IPS DF 6.9 (cell line): ENCODE measurements around the gene SORCS2.

Source experiments
- DNase-seq: peaks from one replicate; pipeline ENCODE4 v3.0.0-alpha.2; 2013; ENCODE audit warnings: low read depth, low spot score
- H3K27ac ChIP-seq: one replicate; pipeline ENCODE4 v1.5.1; 2013; ENCODE audit warnings: low read length, control low read depth
- H3K27me3 ChIP-seq: 2 replicates; pipeline ENCODE4 v1.6.1; 2013; ENCODE audit warnings: mild to moderate bottlenecking, low read length; ENCODE audit not compliant: control insufficient read depth, insufficient read depth
- H3K36me3 ChIP-seq: 2 replicates; pipeline ENCODE4 v1.6.1; 2013; ENCODE audit warnings: low read length; ENCODE audit not compliant: control insufficient read depth, insufficient read depth
- H3K4me1 ChIP-seq: 2 replicates; pipeline ENCODE4 v1.6.1; 2013; ENCODE audit warnings: low read length; ENCODE audit not compliant: control insufficient read depth, insufficient read depth
- H3K4me3 ChIP-seq: 2 replicates; pipeline ENCODE4 v1.5.1; 2013; ENCODE audit warnings: mild to moderate bottlenecking, low read length
- H3K9me3 ChIP-seq: 2 replicates; pipeline ENCODE4 v1.6.1; 2013; ENCODE audit warnings: low read length, inconsistent platforms; ENCODE audit not compliant: control insufficient read depth, insufficient read depth
- WGBS: extraction: QIAGEN DNeasy Blood & Tissue Kit; methylation state at CpG from one replicate; pipeline ENCODE4 v1.1.7; 2013; ENCODE audit warnings: mixed read lengths, missing lambda C conversion rate; ENCODE audit not compliant: insufficient read length, insufficient coverage; 5-methylcytosine and 5-hydroxymethylcytosine counted together

SORCS2 gene

DNA sequence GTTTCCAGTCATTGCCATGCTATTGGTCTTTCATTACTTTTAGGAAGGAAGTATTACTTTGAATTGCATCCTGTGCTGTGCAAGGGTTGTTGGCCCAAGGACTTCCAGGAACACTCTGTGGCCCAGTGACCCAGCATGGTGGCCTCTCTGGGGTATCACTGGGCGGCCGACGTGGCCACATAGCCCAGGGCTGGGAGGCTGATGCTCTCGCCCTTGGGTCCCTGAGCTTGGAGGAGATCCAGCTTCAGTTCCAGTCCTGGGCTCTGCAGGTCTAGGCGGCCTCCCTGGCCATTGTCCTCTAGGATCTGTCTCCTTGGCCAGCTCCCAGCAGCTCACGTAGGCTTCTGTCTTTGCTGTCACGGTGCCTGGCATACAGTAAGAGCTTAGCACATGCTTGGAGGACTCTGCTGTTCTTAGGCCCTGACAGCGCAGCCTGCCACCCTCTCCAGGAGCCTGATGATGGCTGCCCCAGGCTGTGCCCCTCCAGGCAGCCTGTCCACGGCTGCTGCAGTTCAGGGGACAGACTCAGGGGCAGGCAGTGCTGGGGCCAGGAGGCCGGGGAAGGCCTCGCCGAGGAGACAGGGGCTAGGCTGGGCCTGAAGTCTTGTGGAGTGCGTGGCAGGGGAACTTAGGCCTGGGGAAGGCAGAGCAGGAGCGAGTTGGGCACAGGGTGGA, 42.2 kb downstream of the SORCS2 start:
- Histone ChIP-seq H3K27ac (no peak overlapping the region), H3K36me3 (no peaks in the 10 kb centered on the region), H3K4me3 (no peak overlapping the region), H3K9me3 (no peaks in the 10 kb centered on the region; the same call in 1 of the 2 replicates), H3K4me1 (no peaks in the 10 kb centered on the region), H3K27me3 (no peaks in the 10 kb centered on the region)
- no peak for DNase-seq
- WGBS = no CpG with 5 or more reads among the region's 14 CpGs

DNA sequence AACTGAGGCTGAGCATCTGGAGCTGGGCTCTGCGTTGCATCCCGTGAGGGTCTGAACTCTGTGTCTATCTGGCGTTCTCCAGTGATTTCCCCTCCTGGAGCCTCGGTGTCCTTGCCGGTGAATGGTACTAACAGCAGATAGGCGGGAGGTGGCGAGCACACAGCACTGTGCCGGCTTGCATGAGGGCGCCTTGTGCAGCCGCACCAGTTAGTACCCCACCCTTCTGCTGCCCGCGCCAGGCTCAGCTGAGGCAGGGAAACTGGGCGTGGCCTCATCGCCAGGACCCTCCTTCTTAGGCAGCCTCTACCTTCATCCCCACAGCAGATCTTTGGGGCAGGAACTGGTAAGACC, 42.7 kb downstream of the SORCS2 start:
- Histone ChIP-seq H3K9me3 (no peaks in the 10 kb centered on the region; the same call in 1 of the 2 replicates), H3K4me3 (no peak overlapping the region), H3K4me1 (no peaks in the 10 kb centered on the region), H3K36me3 (no peaks in the 10 kb centered on the region), H3K27ac (no peak overlapping the region), H3K27me3 (no peaks in the 10 kb centered on the region)
- WGBS = no CpG with 5 or more reads among the region's 14 CpGs
- DNase-seq = no peak

DNA sequence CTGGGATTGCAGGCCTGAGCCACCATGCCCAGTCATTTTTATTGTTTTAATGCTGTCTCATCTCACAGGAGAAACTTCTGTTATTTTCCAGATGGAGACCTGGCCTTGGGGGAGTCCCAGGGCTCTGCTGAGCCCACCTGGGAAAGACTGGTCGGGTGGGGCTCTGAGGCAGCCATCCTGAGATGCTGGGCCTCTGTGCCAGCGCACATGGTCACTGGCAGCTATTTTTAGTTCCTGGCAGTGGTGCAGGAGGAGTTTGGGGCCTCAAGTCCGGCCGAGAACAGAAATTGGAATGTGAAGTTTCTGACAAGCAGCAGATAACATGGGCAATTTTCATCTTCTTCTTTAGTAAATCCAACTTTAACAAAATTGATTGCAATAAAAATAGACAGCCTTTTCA, 44.5 kb downstream of the SORCS2 start:
- Histone ChIP-seq H3K9me3 (no peaks in the 10 kb centered on the region; the same call in 1 of the 2 replicates), H3K4me1 (no peaks in the 10 kb centered on the region), H3K4me3 (no peak overlapping the region), H3K27ac (no peak overlapping the region), H3K27me3 (no peaks in the 10 kb centered on the region), H3K36me3 (no peaks in the 10 kb centered on the region)
- WGBS = no CpG with 5 or more reads among the region's 4 CpGs
- no peak for DNase-seq

DNA sequence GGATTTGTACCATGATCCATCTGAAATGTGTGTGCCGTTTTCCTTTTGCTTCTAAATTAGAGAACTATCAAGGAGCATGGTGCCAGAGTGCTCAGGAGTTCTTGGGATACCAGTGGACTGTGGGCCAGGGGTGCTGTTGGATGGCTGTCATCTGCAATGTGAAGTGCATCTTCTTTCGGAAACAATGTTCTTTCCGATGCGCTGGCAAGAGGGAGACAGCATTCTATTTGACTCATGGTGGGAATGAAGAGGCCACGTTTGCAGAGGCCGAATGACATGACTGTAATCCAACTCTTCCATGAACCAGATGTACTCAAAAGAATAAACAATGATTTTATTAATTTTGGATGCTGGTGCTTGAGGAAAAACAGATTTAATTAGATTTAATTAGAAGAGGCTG, 45.5 kb downstream of the SORCS2 start:
- Histone ChIP-seq H3K36me3 (no peaks in the 10 kb centered on the region), H3K9me3 (no peaks in the 10 kb centered on the region; the same call in 1 of the 2 replicates), H3K27ac (no peak overlapping the region), H3K27me3 (no peaks in the 10 kb centered on the region), H3K4me3 (no peak overlapping the region), H3K4me1 (no peaks in the 10 kb centered on the region)
- DNase-seq = no peak
- WGBS = no CpG with 5 or more reads among the region's 6 CpGs

DNA sequence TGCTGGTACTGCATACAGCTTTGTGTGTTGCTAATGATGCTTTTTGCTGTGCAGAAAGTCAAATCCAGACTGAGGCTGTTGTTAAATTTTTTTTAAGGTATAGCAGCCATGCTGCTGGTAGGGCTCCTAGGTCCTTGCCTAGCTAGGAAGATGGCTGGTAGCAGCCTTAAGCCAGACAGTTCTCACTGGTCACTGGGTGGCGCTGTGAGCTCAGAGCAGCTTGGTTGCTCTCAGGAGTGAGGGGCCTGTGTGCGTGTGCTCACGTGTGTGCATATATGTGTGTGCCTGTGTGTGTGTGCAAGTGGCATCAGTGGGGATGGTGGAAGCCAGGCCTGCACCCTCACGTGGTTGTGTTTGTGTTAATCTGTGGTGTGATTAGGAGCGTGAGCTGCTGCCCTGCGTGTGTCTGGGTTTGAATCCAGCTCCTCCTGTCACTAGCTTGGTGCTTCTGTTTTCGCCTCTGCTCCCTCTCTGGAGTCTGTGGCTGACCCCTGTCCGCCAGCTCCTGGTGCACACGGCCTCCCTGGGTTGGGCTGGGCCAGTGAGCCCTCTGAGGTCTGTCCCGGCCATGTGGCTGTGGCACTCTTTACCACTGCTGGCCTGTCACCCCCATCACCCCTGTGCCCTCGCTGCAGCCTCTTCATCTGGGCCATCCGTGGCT, 46.1 kb downstream of the SORCS2 start:
- Histone ChIP-seq H3K4me1 (no peaks in the 10 kb centered on the region), H3K27me3 (no peaks in the 10 kb centered on the region), H3K4me3 (no peak overlapping the region), H3K9me3 (no peaks in the 10 kb centered on the region; the same call in 1 of the 2 replicates), H3K27ac (no peak overlapping the region), H3K36me3 (no peaks in the 10 kb centered on the region)
- WGBS = no CpG with 5 or more reads among the region's 12 CpGs
- peak; percentile 5 for DNase-seq

DNA sequence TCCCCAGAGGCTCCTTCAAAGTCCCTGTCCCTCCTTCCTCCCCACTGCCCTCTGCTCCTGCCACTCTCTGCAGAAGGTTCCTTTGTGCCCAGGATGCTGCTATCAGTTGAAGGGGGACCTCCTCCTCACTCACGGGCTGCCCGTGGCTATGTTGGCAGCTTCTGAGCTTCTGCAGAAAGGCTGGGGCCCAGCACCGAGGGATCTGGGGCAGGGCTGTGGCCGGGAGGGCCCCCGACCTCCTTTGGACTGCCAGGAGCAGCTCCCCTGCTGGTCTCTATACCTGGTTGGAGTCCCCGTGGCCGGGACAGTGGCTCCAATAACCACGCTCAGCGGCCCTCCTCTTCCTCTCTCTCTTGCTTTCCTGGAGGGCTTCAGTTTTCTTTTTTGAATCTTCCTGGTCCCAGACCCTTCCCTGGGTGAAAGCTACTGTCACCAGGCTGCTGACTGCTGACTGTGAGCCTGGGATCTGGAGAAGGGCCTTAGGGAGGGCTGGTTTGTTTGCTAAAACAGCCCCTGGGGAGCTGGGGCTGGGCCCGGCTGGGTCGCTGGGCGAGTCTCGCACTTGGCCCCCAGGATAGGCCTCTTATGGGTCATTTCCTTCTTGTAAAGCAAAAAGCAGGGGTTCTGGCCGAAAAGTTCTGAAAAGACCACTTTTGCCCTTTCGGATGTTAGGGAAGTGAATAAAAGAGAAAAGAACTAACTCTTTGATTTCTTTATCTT, 46.9 kb downstream of the SORCS2 start:
- Histone ChIP-seq H3K9me3 (no peaks in the 10 kb centered on the region; the same call in 1 of the 2 replicates), H3K36me3 (no peaks in the 10 kb centered on the region), H3K4me3 (no peak overlapping the region), H3K27ac (no peak overlapping the region), H3K4me1 (no peaks in the 10 kb centered on the region; the same call in 1 of the 2 replicates), H3K27me3 (no peaks in the 10 kb centered on the region)
- DNase-seq = no peak
- no CpG with 5 or more reads among the region's 15 CpGs for WGBS

DNA sequence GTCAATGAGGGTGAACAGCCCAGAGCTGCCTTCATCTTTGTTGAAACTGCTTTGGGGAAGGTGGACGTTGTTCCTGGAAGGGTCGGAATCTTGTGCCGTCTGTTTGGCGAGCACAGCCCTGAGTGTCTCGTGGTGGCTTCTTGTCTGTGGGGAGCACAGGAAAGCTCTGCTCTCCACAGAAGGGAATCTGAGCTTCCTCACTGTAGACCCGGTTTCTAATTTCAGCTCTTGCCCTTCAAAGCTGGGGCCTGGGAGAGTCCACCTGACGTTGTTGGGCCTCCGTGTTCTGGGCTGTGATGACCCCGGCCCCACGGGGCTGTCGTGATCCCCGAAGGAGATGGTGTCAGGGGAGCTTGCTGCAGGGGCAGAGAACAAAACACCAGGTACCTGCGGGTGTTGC, 47.5 kb downstream of the SORCS2 start:
- H3K36me3 ChIP-seq = no peaks in the 10 kb centered on the region
- H3K27ac ChIP-seq = no peak overlapping the region
- no CpG with 5 or more reads among the region's 13 CpGs for WGBS
- no peaks in the 10 kb centered on the region for H3K27me3 ChIP-seq
- no peaks in the 10 kb centered on the region; the same call in 1 of the 2 replicates for H3K4me1 ChIP-seq
- no peaks in the 10 kb centered on the region; the same call in 1 of the 2 replicates for H3K9me3 ChIP-seq
- no peak for DNase-seq
- no peak overlapping the region for H3K4me3 ChIP-seq

DNA sequence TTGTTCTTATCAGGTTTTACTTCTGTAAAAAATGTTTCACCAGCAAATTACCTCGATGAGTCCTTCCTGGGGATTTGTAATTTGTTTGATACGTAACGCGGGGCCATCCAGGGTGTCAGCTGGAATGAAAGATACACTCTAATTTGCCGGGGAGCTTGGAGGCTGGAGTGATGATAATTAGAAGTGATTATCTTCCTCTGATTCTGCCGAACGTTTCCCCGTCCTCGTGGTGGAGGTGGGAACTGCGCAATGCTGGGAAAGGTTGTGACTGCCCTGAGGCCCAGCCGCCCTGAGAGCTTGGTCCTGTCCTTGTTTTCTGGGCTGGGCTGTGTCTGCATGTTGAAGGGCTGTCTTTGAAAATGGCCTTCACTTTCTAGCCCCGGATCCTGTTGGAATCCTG, 48.0 kb downstream of the SORCS2 start:
- Histone ChIP-seq H3K36me3 (no peaks in the 10 kb centered on the region), H3K27ac (no peak overlapping the region), H3K27me3 (no peaks in the 10 kb centered on the region), H3K9me3 (no peaks in the 10 kb centered on the region; the same call in 1 of the 2 replicates), H3K4me1 (no peaks in the 10 kb centered on the region; the same call in 1 of the 2 replicates), H3K4me3 (no peak overlapping the region)
- WGBS = no CpG with 5 or more reads among the region's 12 CpGs
- DNase-seq = no peak

DNA sequence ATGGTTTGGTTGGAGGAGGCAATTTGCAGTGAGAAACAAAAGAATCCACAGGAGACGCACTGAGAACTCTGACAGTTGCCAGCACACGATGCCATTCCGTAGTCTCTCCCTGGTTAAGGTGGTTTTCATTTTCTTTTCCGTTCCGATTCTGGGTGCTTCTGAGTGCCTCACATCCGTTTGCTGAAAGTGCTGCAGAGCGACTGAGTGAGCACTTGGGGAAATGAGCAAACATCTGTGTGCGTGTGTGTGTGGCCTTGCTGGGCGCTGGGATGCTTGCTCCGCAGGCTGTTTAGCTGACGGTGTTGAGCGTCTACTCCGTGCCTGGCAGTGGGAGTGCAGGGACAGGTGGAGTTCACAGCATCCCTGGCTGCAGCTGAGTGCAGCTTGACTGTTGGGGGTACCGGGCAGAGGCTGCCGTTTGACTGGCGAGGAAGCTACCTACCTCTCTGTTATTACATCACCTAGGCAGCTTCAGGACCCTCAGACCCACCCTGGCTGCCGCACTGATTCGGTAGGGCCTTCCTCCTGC, 49.3 kb downstream of the SORCS2 start:
- DNase-seq = no peak
- Histone ChIP-seq H3K4me1 (no peaks in the 10 kb centered on the region; the same call in 1 of the 2 replicates), H3K27me3 (no peaks in the 10 kb centered on the region), H3K4me3 (no peak overlapping the region), H3K36me3 (no peaks in the 10 kb centered on the region), H3K27ac (no peak overlapping the region), H3K9me3 (no peaks in the 10 kb centered on the region; the same call in 1 of the 2 replicates)
- WGBS = no CpG with 5 or more reads among the region's 18 CpGs

DNA sequence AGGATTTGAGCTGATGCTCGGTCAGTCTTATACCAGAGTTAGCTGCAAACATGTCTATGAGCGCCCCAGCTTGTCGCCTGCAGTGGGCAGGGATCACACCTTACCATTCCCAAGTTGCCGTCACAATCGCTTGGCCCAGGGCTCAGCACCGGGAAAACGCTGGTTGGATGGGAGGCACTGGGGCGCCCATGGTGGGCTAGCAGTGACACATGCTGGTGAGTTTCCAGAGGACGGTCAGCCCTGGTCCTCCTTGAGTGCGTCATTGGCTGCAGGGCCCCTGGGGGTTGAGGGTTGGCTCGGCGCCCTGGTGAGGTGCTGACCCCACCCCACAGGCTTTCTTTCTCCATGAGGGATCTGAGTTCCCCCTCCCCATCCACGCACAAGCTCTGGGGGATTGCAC, 50.4 kb downstream of the SORCS2 start:
- no CpG with 5 or more reads among the region's 13 CpGs for WGBS
- Histone ChIP-seq H3K4me3 (no peak overlapping the region), H3K9me3 (no peaks in the 10 kb centered on the region; the same call in 1 of the 2 replicates), H3K27me3 (no peaks in the 10 kb centered on the region), H3K4me1 (no peaks in the 10 kb centered on the region; the same call in 1 of the 2 replicates), H3K36me3 (no peaks in the 10 kb centered on the region), H3K27ac (no peak overlapping the region)
- no peak for DNase-seq
